AG09309 (cell line): Measurements from ENCODE around the gene PABPN1L.

ENCODE experiments used
- DNase-seq: peaks from one replicate; pipeline ENCODE4 v3.0.0-alpha.2; 2010; ENCODE audit warnings: low read depth
- H3K4me3 ChIP-seq: 2 replicates; pipeline ENCODE4 v1.5.1; 2011; ENCODE audit warnings: mild to moderate bottlenecking, low read depth, low read length, moderate library complexity; ENCODE audit not compliant: control insufficient read depth
- CTCF ChIP-seq: IDR thresholded peaks from 2 replicates; pipeline ENCODE4 v1.5.1; 2011; ENCODE audit warnings: mild to moderate bottlenecking, low read depth, low read length, inconsistent platforms; ENCODE audit not compliant: insufficient read depth, control insufficient read depth; ENCODE audit errors: missing control alignments

Gene PABPN1L

GRCh38 chr16:88901718-88902337 lies 35.4 kb upstream of the PABPN1L start:
- no peak overlapping the region for H3K4me3 ChIP-seq
- no peak for TF ChIP-seq CTCF
- no peak for DNase-seq

- TF ChIP-seq CTCF, result no peak
- DNase-seq, result no peak
- no peak overlapping the region for H3K4me3 ChIP-seq
Observed at GRCh38 chr16:88900662-88901052, 34.2 kb upstream of the PABPN1L start.

- DNase-seq, result no peak
- H3K4me3 ChIP-seq, result no peak overlapping the region
- TF ChIP-seq CTCF, result no peak
Observed at GRCh38 chr16:88899901-88900661, 33.6 kb upstream of the PABPN1L start.

GRCh38 chr16:88897696-88898425 lies 31.4 kb upstream of the PABPN1L start:
- no peak for TF ChIP-seq CTCF
- no peak for DNase-seq
- H3K4me3 ChIP-seq, result no peak overlapping the region

GRCh38 chr16:88896238-88897070 lies 30.0 kb upstream of the PABPN1L start:
- no peak overlapping the region for H3K4me3 ChIP-seq
- TF ChIP-seq CTCF, result no peak
- DNase-seq, result no peak

GRCh38 chr16:88895335-88895734 lies 28.9 kb upstream of the PABPN1L start:
- no peak overlapping the region for H3K4me3 ChIP-seq
- TF ChIP-seq CTCF, result no peak
- no peak for DNase-seq
